Smooth muscle cell (in vitro differentiated cells): ENCODE measurements around the gene PTPRN2. TPM values are rescaled to one million over a fixed set of nuclear protein-coding genes. Genes with fewer than 3 reads are reported as not detected.

Experiments used
- DNase-seq: peaks from one replicate; lab custom pipeline; 2025; ENCODE audit not compliant: unreplicated experiment; lab: John Stamatoyannopoulos, UW
- H2AFZ ChIP-seq: fragments of 200-600 bp; sonication (generic); 2 replicates; pipeline ENCODE4 v1.6.0; 2016; ENCODE audit warnings: antibody characterized with exemption, low read depth, mild to moderate bottlenecking
- H3F3A ChIP-seq: fragments of 200-600 bp; sonication (generic); 2 replicates; pipeline ENCODE4 v1.6.0; 2017; ENCODE audit warnings: antibody characterized with exemption, low read depth
- H3K27ac ChIP-seq: fragments of 200-600 bp; sonication (generic); 2 replicates; pipeline ENCODE4 v1.5.1; 2016; ENCODE audit warnings: low read depth, mild to moderate bottlenecking
- H3K27me3 ChIP-seq: fragments of 200-600 bp; sonication (generic); 2 replicates; pipeline ENCODE4 v1.6.1; 2016; ENCODE audit warnings: low read depth, mild to moderate bottlenecking
- H3K36me3 ChIP-seq: fragments of 200-600 bp; sonication (generic); 2 replicates; pipeline ENCODE4 v1.5.1; 2016; ENCODE audit warnings: low read depth
- H3K4me1 ChIP-seq: fragments of 200-600 bp; sonication (generic); 2 replicates; pipeline ENCODE4 v1.5.1; 2016; ENCODE audit warnings: low read depth
- H3K4me2 ChIP-seq: fragments of 200-600 bp; sonication (generic); 2 replicates; pipeline ENCODE4 v1.6.0; 2016; ENCODE audit warnings: mild to moderate bottlenecking
- H3K4me3 ChIP-seq: fragments of 200-600 bp; sonication (generic); 2 replicates; pipeline ENCODE4 v1.5.1; 2016; ENCODE audit warnings: mild to moderate bottlenecking
- H3K79me2 ChIP-seq: fragments of 200-600 bp; sonication (generic); 2 replicates; pipeline ENCODE4 v1.6.0; 2016; ENCODE audit warnings: low read depth, mild to moderate bottlenecking
- H3K9ac ChIP-seq: fragments of 200-600 bp; sonication (generic); 2 replicates; pipeline ENCODE4 v1.6.0; 2016; ENCODE audit warnings: low read depth
- H3K9me3 ChIP-seq: fragments of 200-600 bp; sonication (generic); replicated peaks from 2 replicates; pipeline ENCODE4 v1.5.1; 2016; ENCODE audit warnings: low read depth
- H4K20me1 ChIP-seq: fragments of 200-600 bp; sonication (generic); 2 replicates; pipeline ENCODE4 v1.6.0; 2016; ENCODE audit warnings: low read depth
- CTCF ChIP-seq: fragments of 200-600 bp; sonication (generic); IDR thresholded peaks from 2 replicates; pipeline ENCODE4 v1.5.1; 2017; ENCODE audit warnings: borderline replicate concordance, mild to moderate bottlenecking, antibody characterized with exemption; ENCODE audit not compliant: insufficient read depth, poor library complexity, severe bottlenecking
- WGBS: methylation state at CpG from one replicate; pipeline ENCODE4 v1.1.7; 2016; ENCODE audit warnings: low lambda C conversion rate; 5-methylcytosine and 5-hydroxymethylcytosine counted together
- polyA plus RNA-seq: library from polyadenylated mRNA; unstranded; fragments of >200 nt; fragmentation: Nextera tagmentation; extraction: Ambion mirVana; gene quantifications from 2 replicates; pipeline ENCODE4 v1.2.1, GENCODE V29; 2016
- total RNA-seq: library from RNA; depleted of rRNA; stranded (reverse); fragments of >200 nt; gene quantifications from 2 replicates; pipeline ENCODE4 v1.2.3, GENCODE V29; 2014

PTPRN2 gene
- total and polyA plus RNA-seq, 2 experiments from 2014 or later: 0.09 to 0.87 TPM

GRCh38 chr7:157664871-157665633 lies 922.6 kb downstream of the PTPRN2 start:
- Histone ChIP-seq H3K4me3 (no peak overlapping the region), H3K4me2 (no peak overlapping the region), H3K4me1 (peaks cover 3% of the 10 kb centered on the region), H3K79me2 (no peaks in the 10 kb centered on the region), H3K27ac (no peak overlapping the region), H3K9ac (no peak overlapping the region), H3K36me3 (no peaks in the 10 kb centered on the region), H2AFZ (no peak overlapping the region), H3K9me3 (no peaks in the 10 kb centered on the region), H3F3A (no peaks in the 10 kb centered on the region), H3K27me3 (no peaks in the 10 kb centered on the region), H4K20me1 (no peaks in the 10 kb centered on the region)
- no peak for TF ChIP-seq CTCF
- 88% methylated on average over 21 of the region's 21 CpGs for WGBS
- DNase-seq: no peak

- Histone ChIP-seq H3K4me3 (no peak overlapping the region), H3K4me2 (no peak overlapping the region), H3K27me3 (no peaks in the 10 kb centered on the region), H3K4me1 (no peaks in the 10 kb centered on the region), H2AFZ (no peak overlapping the region), H3K27ac (no peak overlapping the region), H3F3A (no peaks in the 10 kb centered on the region), H3K36me3 (no peaks in the 10 kb centered on the region), H3K9me3 (no peaks in the 10 kb centered on the region), H3K9ac (no peak overlapping the region), H3K79me2 (no peaks in the 10 kb centered on the region), H4K20me1 (no peaks in the 10 kb centered on the region)
- WGBS: 84% methylated on average over 14 of the region's 14 CpGs
- DNase-seq: no peak
- no peak for TF ChIP-seq CTCF
Observed at GRCh38 chr7:157664034-157664433, 923.6 kb downstream of the PTPRN2 start.

GRCh38 chr7:157662981-157663716 lies 924.5 kb downstream of the PTPRN2 start:
- no peaks in the 10 kb centered on the region for H3F3A ChIP-seq
- H3K36me3 ChIP-seq: no peaks in the 10 kb centered on the region
- no peaks in the 10 kb centered on the region for H3K4me1 ChIP-seq
- no peaks in the 10 kb centered on the region for H3K9me3 ChIP-seq
- no peak for TF ChIP-seq CTCF
- H3K9ac ChIP-seq: no peak overlapping the region
- no peaks in the 10 kb centered on the region for H4K20me1 ChIP-seq
- H3K79me2 ChIP-seq: no peaks in the 10 kb centered on the region
- H3K27ac ChIP-seq: no peak overlapping the region
- H3K4me3 ChIP-seq: no peak overlapping the region
- H3K27me3 ChIP-seq: no peaks in the 10 kb centered on the region
- no peak for DNase-seq
- 69% methylated on average over 34 of the region's 34 CpGs for WGBS
- no peak overlapping the region for H2AFZ ChIP-seq
- no peak overlapping the region for H3K4me2 ChIP-seq
